Activated CD4-positive, alpha-beta T cell treated with anti-CD3 and anti-CD28 coated beads, Interleukin-2, Interleukin-6, amounts not matched to agents 100 ng/mL and 50 ng/mL, durations not matched to agents 16 hours and 8 hours (primary cell): ENCODE results near the gene CBLIF.
"Not testable (repeated sequence)": the region's sequence is repeated elsewhere in the genome, so short reads cannot be mapped to it uniquely, and the experiment has no call there.

Source experiments
- DNase-seq: peaks from one replicate; pipeline ENCODE4 v3.0.0-alpha.2; 2020

Gene CBLIF

DNA sequence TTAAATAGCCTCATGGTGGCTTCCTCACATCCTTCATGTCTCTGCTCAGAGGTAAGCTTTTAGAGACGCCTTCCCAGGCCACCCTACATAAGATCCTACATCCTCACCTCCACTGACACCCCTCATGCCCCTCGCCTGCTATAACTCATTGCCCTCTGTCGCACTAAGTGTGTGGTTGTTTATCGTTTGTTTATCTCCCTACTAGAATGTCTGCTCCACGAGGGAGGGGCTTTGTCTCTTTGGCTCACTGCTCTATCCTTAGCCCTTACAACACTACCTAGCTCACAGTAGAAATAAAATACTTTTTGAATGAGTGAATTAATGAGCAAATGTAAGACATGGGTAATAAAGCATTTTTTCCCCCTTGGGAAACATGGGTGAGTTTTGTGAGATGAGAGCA lies 1.3 kb upstream of the CBLIF start:
- no peak for DNase-seq

DNA sequence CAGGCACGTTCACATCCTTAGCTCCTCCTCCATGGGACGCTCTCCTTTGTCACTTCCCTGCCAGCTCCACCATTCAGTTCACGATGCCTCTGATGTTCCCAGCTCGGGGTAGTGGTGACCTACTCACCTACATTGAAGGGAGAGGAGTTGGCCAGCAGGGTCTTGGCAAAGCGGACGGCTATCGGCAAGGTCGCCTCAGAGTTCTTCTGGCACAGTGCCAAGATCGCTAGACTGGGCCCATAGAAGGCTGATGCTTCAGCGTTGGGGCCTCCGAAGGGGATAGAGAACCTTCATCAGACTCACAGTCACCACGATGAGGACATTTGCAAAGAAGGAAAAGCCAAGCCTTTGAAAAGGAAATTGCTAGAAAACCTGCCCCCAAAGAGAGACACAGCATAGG lies 3.0 kb downstream of the CBLIF start:
- DNase-seq, result no peak

DNA sequence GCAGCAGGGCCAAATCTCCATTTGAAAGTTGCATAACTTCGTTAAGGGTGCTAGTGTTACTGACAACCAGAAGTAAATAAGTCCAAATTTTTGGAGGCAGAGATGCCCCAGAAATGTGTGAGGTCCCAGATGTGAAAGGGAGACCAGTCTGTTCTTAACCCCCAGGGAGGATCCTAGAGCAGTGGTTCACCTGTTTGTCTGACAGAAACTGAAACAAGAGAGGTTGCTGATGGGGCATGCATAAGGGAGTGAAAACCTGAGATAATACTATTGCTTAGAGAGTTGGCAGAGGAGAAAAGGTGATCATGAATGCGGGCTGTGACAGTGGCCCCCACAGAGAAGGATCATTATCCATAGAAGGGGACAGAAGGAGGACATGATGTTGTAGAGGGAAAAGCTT lies 3.8 kb downstream of the CBLIF start:
- no peak for DNase-seq

DNA sequence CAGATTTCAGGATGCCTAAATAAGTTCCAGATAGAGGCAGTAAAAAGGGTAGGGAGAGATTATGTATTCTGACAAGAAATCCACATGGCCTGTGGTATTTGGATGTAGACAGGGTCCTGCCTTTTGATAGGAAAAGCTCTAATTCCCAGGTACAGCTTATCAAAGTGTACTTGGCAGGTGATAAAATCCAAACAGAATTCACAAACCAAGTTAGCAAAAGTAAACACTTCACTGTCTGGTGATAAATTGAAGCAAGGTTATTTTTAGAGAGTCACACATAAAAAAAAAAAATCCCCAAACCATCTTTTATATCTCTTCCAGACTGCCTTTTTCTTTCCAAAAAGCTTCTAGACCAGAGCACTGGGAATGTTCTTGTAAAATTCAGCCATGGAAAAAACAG lies 5.7 kb downstream of the CBLIF start:
- no peak for DNase-seq

- DNase-seq, result no peak
Measured at GRCh38 chr11:59833602-59834001, 11.7 kb downstream of the CBLIF start.

DNA sequence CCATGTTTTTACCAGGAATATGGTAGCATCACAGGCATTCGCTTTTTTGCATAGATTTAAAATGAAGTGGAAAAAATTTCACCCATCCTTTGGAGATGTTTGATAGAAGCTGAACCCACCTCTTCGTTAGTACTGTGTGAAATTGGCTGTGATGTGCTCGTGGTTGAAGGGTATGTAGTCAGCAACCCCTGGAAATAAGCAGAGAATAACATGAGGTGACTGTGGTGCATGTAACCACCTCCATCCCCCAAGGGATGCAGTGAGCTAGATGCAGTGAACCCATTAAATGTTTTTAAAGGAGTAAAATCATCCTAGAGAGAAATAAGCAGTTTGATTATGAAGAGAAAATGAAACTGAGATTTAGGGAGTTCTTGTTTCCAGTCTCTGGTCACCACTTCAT lies 15.9 kb downstream of the CBLIF start:
- no peak for DNase-seq

DNA sequence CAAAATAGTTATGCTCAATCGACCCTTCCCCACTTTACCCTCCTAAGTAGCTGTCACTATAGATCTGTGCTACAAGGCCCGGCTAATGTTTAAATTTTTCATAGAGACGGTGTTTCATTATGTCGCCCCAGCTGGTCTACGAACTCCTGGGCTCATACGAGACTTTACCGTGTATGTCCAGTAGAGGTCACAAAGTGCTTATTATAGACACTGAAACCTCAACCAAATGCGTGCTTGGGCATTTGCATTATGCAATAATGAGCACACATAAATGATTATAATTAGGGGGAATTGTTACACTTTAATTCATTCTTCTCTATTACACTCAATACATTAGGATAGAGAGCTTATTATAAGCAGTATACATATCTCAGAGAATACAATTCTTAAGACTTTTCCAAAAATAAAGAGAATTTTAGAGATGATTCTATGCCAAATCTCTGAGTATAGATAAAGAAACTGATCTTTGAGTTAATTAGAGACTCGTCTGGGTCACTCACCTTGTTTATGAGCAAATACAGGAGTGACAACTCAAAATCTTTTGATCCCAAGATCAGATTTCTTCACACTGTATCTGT lies 22.2 kb downstream of the CBLIF start:
- DNase-seq, result peak; percentile 61

DNA sequence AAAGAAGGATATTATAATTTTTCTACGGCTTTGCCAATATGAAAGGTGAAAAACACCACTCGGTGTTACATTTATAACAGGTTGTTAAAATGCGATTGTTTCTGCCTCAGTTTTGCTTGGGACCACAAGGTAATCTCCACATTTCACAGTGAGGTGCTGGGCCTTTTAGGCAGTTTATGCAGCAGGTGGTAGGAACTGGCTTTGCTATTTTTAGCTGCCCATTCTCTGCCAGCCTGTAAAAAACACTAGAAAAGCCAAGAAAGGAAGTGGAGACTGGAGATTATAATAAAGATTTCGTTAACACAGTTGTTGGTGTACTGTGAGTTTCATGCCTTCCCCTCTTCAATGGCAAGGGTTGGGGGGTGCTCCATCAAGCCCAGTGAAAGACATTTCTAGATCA lies 26.7 kb downstream of the CBLIF start:
- DNase-seq, result no peak

DNA sequence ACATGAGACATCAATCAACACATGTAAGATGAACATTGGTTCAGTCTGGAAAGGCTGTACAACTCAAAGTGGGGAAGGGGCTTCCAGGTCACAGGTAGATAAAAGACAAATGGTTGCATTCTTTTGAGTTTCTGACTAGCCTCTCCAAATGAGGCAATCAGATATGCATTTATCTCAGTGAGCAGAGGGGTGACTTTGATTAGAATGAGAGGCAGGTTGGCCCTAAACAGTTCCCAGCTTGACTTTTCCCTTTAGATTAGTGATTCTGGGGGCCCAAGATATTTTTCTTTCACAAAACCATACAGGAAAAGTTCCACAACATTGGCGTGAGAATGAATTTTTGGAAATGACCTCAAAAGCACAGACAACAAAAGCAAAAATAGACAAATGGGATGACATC lies 28.9 kb downstream of the CBLIF start:
- not testable (repeated sequence) for DNase-seq

- DNase-seq, result no peak
Measured at GRCh38 chr11:59815754-59816153, 29.5 kb downstream of the CBLIF start.

- DNase-seq, result no peak
Measured at GRCh38 chr11:59814021-59814420, 31.3 kb downstream of the CBLIF start.

GRCh38 chr11:59813364-59813763 lies 31.9 kb downstream of the CBLIF start:
- no peak for DNase-seq

- DNase-seq, result no peak
Measured at GRCh38 chr11:59812220-59812619, 33.1 kb downstream of the CBLIF start.

- DNase-seq, result no peak
Measured at GRCh38 chr11:59810911-59811259, 34.4 kb downstream of the CBLIF start.

DNA sequence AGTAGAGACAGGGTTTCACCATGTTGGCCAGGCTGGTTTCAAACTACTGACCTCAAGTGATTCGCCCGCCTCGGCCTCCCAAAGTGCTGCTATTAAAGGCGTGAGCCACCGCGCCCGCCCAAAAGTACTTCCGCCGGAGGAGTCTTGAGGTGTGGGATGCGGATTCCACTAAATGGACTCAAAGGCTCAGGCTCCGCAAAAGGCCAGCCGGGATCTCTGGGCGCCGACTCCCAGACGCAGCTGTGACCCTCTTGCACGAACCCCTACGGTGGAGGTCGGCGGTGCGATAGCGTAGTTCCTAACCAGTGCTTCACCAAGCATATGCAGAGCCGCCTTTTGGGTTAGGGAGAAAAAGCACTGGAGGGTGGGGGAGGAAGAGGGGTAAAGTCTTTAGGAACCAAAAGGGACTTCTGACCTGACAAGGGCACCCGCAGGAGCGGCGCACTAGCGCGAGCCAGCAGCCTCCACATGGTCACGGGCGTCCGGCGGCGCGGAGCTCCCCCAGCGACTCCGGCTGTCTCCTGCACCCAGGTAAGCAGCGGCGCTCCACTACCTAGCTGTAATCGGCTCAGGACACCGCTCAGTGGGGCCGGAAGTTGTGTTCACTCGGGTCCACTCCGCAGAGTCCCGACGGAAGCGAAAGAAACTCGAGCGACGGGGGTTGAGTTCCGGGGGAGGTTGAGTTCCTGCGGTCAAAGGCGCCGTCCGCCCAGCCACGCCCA lies 34.9 kb downstream of the CBLIF start, which contains the start of gene MRPL16:
Gene MRPL16, minus strand, starts transcription at position 590 of the 722 bp plus-strand sequence. Its CDS starts 120 bp downstream, at position 470.
- peak; percentile 94 for DNase-seq

- no peak for DNase-seq
Measured at GRCh38 chr11:59807047-59807610, 38.2 kb downstream of the CBLIF start.

GRCh38 chr11:59804061-59804460 lies 41.2 kb downstream of the CBLIF start:
- DNase-seq, result no peak

GRCh38 chr11:59802639-59803176 lies 42.6 kb downstream of the CBLIF start:
- peak; percentile 75 for DNase-seq

GRCh38 chr11:59801981-59802638 lies 43.2 kb downstream of the CBLIF start:
- no peak for DNase-seq

GRCh38 chr11:59801160-59801706 lies 44.1 kb downstream of the CBLIF start:
- DNase-seq, result no peak

DNA sequence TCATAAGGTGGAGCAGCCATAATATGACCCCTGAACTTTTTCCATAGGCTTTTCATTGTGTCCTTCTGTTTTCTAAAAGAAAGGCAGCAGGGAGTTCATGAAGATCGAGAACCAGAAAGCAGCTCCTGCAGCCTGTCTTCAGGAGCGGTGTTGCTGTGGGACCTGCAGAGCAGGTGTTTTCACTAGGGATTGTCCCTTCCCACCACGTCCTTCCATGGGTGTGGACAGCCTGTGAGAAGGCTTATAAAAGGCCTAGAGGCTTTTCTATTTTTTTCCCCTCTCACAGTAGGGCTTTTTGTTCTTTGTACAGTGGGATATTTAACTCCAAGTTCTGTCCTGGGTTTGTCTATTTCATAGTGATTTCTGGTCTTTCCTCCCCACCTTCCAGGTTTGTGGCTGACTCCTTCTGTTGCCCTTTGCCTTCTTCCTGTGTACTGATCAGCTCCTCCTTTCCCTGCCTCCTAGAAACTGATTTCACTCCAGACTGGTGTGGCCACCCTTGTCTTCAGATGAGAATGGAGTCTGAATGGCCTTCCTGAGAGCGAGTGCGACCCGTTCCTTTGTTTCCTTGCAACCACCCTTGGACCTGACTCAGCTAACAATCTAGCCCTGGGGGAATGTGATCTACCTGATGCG lies 44.8 kb downstream of the CBLIF start:
- no peak for DNase-seq

DNA sequence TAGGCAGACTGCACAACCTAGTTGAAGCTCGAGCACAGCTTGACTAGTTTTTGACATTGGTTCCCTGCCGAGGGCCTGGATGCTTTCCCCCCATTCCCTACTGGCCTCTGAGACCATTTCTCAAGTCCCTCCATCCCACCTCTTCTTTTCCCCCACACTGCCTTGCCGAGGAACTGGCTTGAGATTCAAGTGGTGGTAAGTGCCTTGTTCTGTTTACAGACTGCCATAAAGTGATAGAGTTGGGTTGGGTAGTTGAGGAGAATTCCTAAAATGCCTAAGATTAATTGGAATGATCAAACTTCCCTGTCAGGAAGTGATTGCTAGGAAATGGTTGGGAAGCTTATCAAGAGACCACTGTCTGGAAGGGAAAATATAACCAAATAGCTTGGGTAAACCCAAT lies 50.9 kb downstream of the CBLIF start:
- DNase-seq, result no peak

DNA sequence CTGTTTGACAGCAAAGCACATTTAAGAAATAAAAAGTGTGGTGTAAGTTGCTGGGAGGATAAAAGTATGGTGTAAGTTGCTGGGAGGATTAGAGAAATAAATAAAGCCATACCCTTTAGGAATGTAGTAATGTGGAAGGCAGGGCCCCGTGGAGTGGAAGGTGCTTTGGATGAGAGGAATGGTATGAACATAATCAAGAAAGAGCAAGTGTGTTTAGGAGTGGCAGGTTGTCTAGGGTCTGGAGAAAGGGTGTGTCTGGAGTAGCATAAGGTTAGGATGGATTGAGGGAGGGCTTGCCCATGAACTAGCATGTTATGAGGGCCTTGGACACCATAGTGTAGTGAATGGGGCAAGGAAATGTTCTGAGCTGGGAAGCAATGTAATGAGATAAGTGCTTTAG lies 52.8 kb downstream of the CBLIF start:
- DNase-seq, result no peak
